ENCODE results near the gene SCYL2. TPM values are rescaled to one million over a fixed set of nuclear protein-coding genes. Genes with fewer than 3 reads are reported as not detected.
"Not testable (repeated sequence)": the region's sequence is repeated elsewhere in the genome, so short reads cannot be mapped to it uniquely, and the experiment has no call there.

Gene SCYL2
- polyA plus RNA-seq, 1 donor (not counting 4 experiments of a cell fraction or from before 2014, with no cell fraction given), result 31.5 TPM

DNA sequence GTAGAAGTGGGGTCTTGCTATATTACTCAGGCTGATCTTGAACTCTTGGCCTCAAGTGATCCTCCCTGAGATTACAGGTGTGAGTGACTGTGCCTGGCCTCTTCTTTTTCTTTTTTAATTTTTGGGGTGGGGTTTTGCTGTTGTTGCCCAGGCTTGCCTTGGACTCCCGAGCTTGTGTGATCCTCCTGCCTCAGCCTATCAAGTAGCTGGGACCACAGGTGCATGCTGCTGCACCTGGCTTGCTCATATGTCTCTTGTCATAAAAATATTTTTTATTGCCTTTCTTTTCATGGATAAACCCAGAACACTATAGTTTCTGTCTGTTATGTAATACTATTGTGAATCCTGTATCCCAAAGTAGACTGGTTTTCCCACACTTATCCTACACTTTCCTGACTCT lies 26.0 kb downstream of the SCYL2 start:
- dilution Hi-C loops (cut with MboI; ENCODE audit: extremely low pct_ligation_motif_present, low sequenced_read_pairs), result no loop called here
- Histone ChIP-seq H2AFZ (ENCODE audit: control insufficient read depth, low read length) (no peak overlapping the region), H3K4me3 (ENCODE audit: control insufficient read depth in 2 of 3, extremely low read depth in 1 of 3, insufficient read depth in 2 of 3, low read depth in 1 of 3, low read length in 3 of 3) (no peak overlapping the region), H3K4me1 (ENCODE audit: control insufficient read depth, extremely low read depth, insufficient read depth, low read length) (no peaks in the 10 kb centered on the region), H3K4me2 (ENCODE audit: control insufficient read depth, extremely low read depth, insufficient read depth, low read depth, low read length) (no peak overlapping the region), H3K9me1 (ENCODE audit: control insufficient read depth, extremely low read depth, insufficient read depth, low read length) (no peaks in the 10 kb centered on the region), H3K36me3 (ENCODE audit: control insufficient read depth in 2 of 2, extremely low read depth in 1 of 2, insufficient read depth in 2 of 2, low read length in 2 of 2) (peaks cover 2 to 6% of the 10 kb centered on the region in 2 experiments), H3K27me3 (ENCODE audit: control insufficient read depth, extremely low read depth, insufficient read depth, low read length) (no peaks in the 10 kb centered on the region), H3K79me2 (ENCODE audit: control insufficient read depth, insufficient read depth, low read length) (no peaks in the 10 kb centered on the region), H3K9me3 (ENCODE audit: control insufficient read depth, low read depth, low read length) (no peaks in the 10 kb centered on the region), H4K20me1 (ENCODE audit: control insufficient read depth, extremely low read depth, insufficient read depth, low read length) (no peaks in the 10 kb centered on the region), H3K27ac (ENCODE audit: control insufficient read depth, insufficient read depth, low read length) (no peak overlapping the region), H3K9ac (ENCODE audit: control insufficient read depth, extremely low read depth, insufficient read depth, low read length) (no peak overlapping the region)
- no peak for DNase-seq (ENCODE audit: low read depth, low spot score)
- TF ChIP-seq EZH2 (IDR thresholded peaks at IDR 0.05; ENCODE audit: low read length), result no peak
- TF ChIP-seq, protein P1, sequence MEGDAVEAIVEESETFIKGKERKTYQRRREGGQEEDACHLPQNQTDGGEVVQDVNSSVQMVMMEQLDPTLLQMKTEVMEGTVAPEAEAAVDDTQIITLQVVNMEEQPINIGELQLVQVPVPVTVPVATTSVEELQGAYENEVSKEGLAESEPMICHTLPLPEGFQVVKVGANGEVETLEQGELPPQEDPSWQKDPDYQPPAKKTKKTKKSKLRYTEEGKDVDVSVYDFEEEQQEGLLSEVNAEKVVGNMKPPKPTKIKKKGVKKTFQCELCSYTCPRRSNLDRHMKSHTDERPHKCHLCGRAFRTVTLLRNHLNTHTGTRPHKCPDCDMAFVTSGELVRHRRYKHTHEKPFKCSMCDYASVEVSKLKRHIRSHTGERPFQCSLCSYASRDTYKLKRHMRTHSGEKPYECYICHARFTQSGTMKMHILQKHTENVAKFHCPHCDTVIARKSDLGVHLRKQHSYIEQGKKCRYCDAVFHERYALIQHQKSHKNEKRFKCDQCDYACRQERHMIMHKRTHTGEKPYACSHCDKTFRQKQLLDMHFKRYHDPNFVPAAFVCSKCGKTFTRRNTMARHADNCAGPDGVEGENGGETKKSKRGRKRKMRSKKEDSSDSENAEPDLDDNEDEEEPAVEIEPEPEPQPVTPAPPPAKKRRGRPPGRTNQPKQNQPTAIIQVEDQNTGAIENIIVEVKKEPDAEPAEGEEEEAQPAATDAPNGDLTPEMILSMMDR (optimal IDR thresholded peaks at IDR 0.05 in 1 of 3, IDR thresholded peaks at IDR 0.05 in 1 of 3, conservative IDR thresholded peaks at IDR 0.05 in 1 of 3; ENCODE audit: extremely low read depth in 1 of 3, insufficient read depth in 2 of 3, low read length in 3 of 3), result no peak
- FAIRE-seq, result no peak

DNA sequence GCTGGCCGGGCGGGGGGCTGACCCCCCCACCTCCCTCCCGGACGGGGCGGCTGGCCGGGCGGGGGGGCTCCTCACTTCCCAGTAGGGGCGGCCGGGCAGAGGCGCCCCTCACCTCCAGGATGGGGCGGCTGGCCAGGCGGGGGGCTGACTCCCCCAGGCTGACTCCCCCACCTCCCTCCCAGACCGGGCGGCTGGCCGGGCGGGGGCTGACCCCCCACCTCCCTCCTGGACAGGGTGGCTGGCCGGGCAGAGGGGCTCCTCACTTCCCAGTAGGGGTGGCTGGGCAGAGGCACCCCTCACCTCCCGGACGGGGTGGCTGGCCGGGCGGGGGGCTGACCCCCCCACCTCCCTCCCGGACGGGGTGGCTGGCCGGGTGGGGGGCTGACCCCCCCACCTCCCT lies 27.4 kb downstream of the SCYL2 start:
- H3K36me3 ChIP-seq (ENCODE audit: control insufficient read depth in 2 of 2, extremely low read depth in 1 of 2, insufficient read depth in 2 of 2, low read length in 2 of 2), result not testable (repeated sequence)

More for the DNA sequence above, 27.4 kb downstream of the SCYL2 start:
- H3K9me3 ChIP-seq (ENCODE audit: control insufficient read depth, low read depth, low read length); H3K4me1 ChIP-seq (ENCODE audit: control insufficient read depth, extremely low read depth, insufficient read depth, low read length); DNase-seq (ENCODE audit: low read depth, low spot score); H3K4me2 ChIP-seq (ENCODE audit: control insufficient read depth, extremely low read depth, insufficient read depth, low read depth, low read length); H3K9me1 ChIP-seq (ENCODE audit: control insufficient read depth, extremely low read depth, insufficient read depth, low read length); H2AFZ ChIP-seq (ENCODE audit: control insufficient read depth, low read length); H3K27ac ChIP-seq (ENCODE audit: control insufficient read depth, insufficient read depth, low read length); H4K20me1 ChIP-seq (ENCODE audit: control insufficient read depth, extremely low read depth, insufficient read depth, low read length); H3K27me3 ChIP-seq (ENCODE audit: control insufficient read depth, extremely low read depth, insufficient read depth, low read length); H3K4me3 ChIP-seq (ENCODE audit: control insufficient read depth in 2 of 3, extremely low read depth in 1 of 3, insufficient read depth in 2 of 3, low read depth in 1 of 3, low read length in 3 of 3); H3K79me2 ChIP-seq (ENCODE audit: control insufficient read depth, insufficient read depth, low read length); FAIRE-seq; dilution Hi-C loops (cut with MboI; ENCODE audit: extremely low pct_ligation_motif_present, low sequenced_read_pairs); H3K9ac ChIP-seq (ENCODE audit: control insufficient read depth, extremely low read depth, insufficient read depth, low read length): not testable (repeated sequence)
